Non-pigmented ciliary epithelial cell (primary cell): ENCODE results near the gene PDGFRA.
"Not testable (repeated sequence)": the region's sequence is repeated elsewhere in the genome, so short reads cannot be mapped to it uniquely, and the experiment has no call there.

ENCODE experiments used
- DNase-seq: peaks from one replicate; pipeline ENCODE4 v3.0.0-alpha.2; 2010; ENCODE audit warnings: low read depth

The PDGFRA gene

DNA sequence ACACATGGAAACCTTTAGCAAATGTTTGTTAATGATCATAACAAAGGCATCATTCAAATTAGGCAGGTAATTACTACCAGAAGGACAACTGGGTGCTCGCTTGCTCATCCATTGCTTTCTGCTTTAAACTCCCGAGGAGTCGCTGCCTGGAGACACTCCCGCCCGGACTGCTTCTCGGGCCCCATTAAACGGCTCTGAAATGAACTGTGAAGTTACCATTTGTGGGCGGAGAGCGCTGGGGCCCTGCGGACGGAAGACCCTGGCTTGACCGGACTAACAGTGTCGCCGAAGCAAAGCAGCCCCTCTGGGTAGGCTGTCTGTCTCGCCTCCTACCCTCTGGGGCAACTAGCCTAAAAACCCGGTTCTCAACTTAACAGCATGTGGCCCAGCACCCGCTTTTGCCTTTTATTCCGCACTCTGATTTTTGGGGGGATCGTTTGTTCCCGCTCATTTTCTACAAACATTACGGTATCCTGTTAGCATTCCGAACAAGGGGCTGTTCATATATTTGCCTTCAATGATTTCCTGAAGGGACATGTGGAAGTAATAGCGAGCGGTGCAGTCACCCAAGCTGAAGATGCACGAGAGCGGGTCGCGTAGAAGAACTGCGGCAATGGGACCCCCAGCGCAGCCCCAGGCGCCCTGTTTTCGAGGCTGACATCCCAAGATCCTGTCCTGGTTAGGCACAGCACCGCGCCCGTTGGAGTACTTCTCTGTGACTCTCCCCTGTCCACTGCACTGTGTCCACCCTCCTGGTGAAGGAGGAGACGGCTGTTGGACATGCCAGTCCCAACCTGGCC is 1.6 kb upstream of the PDGFRA start:
- DNase-seq: no peak

DNA sequence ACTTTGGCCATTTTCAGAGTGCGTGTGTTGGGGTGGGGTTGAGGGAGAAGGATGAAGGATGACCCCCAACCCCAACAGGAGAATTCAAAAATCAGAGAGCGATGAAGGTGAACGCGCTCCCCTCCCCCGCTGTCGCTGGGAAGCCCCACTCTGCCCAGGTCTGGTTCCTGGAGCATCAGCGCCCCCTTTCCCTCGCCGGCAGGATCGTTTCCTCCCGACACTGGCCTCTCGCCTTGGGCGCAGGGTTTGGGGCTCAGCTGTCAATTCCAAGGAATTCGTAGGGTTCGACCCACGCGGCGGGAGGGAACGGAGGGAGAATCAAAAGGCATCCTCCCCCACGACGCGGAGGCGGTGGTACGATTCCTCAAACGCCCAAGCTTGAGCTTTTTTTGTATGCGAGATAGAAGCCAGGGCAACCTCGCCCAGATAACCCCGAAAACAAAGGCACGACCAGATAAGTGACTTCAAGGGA is 1.0 kb upstream of the PDGFRA start:
- no peak for DNase-seq

DNA sequence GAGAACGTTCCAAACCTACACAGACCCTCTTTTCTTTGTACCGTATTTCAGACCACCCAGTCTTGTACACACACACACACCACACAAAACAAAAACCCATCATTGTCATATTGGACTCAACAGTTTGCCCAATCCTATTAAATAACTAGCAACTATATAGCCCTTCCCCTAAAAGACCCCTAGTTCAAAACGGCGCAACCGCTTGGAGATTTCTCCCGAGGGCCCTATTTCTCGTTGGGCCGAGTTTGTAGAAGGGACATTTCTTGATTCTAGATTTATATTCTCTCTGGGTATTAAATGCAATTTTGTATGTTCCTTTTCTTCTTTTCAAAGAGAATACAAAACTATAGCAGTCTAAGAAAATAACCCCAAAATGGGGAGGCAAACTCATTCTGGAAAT is 547 bp upstream of the PDGFRA start:
- no peak for DNase-seq

DNA sequence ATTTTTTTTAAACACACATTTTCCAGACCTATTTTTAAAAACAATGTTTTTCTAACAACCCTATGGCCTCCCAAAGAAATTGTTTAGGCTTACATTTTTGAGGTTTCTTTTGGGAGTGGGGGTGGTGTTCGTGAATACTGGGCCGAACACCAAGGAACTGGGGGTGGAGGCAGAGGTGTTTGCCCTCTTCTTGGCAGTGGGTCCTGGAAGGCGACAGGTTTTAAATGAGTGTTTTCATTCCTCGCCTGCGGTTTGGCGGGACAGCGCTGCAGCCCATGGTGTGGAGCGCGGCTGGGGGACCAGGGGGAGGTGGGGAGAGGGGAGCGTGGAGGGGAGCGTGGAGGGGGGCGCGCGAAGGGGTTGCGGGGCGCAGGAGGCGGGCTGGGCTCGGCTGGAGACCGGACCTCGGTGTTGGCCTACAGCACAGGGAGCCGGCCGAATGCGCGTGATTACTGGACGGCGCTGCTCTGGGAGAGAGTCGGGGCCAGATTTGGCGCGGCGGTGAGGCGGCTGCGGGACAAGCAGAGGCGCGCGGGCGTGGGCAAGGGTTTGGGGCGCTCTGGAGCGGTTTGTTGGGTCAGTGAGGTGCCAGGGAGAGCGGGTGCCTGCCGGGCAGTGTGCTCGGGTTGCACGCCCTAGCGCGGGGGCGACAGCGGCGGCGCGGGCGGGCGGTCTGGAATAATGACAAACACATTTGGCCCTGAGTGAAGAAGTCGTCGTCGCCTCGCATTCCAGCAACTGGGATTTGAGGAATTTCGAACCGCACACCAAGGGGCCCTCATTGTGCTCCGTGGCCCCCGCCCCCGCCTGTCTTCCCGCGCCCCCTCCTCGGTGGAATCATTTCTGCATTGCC is 764 bp downstream of the PDGFRA start:
- DNase-seq: no peak

- no peak for DNase-seq
These were observed 1.7 kb downstream of the PDGFRA start for GRCh38 chr4:54230484-54231418.

DNA sequence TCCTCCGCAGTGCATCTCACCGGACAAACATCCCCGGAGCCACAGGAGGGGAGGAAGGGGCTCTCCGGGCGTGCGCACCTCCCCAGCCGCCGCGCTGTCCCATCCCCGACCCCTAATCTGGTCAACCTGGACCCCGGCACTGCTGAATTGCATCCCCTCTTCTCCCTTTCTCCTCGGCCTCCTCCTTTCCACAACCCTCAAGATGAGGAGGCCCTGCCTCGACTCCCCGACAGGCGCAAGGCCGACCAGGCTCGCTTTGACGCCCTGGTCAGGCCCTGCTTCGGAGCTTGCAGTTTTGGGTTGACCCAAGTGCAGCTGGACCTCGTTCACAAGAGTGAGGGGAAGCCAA is 2.3 kb downstream of the PDGFRA start:
- no peak for DNase-seq

- DNase-seq: no peak
These were observed 2.9 kb downstream of the PDGFRA start for GRCh38 chr4:54231768-54232688.

- no peak for DNase-seq
These were observed 4.2 kb downstream of the PDGFRA start for GRCh38 chr4:54233277-54233696.

DNA sequence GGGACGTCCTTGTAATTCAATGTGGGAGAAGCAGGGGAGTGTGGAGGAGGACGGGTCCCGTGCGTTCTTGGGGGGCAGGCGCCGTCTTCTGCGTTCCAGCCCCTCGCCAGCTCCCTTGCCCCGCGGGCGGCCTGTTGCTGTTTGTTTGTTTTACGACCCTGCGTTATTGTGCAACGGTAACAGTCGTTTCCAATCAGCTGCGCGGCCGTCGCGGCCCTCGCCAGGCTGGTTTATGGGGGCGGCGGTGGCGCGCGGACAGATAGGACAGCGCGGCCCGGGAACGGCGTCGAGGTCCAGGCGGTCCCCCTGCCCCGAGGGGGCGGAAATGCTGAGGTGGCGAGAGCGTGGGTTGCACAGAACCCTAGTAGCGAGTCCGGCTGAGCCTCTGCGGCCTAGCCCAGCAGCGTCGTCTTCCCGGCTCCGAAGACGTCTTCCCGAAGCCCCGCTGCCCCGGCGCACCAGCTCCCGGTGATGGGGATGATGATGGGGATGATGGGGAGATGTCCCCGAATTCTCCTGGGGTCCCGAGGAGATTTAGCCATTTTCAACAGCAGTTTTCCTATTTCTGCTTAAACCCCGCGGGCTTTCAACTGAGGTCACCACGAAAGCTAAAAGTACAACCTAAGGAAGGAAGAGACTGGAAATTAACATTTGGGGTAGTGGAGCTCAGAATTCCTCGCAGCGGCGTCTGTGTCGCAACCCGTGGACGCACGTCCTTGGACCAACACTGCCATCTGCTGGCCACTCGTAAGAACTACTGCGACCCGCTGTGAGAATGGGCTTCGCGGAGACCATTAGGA is 4.8 kb downstream of the PDGFRA start:
- no peak for DNase-seq

DNA sequence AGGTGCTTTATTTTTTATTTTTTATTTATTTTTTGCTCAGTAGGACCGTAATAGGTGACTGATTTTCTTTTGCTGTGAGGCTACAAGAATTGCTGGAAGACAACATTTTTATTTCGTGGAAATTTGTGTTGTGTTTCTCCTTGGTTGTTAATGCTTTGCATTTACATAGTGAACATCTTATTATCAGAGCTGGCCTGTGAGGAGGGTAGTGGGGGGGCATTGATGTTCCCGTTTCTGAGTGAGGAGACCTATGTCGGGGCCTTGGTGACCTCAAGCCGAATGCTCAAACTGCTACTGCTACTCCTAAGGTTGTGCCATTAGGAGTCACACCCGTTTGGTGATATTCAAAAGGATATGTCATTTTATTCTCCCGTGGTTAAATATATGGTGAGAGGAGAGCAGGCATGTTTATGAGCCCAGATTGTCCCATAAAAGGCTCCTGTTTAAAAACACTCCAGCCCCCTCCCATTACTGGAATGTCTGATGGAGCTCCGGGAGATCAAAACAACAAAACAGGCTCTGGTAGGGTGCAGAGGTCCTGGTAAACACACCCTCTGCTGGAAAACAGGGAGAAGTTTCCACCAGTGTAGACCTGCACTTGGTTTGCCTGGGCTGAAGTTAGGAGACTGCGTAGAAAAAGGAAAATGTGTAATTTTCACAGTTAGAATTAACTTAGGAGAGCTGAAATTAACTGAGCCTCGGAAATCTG is 5.6 kb downstream of the PDGFRA start:
- DNase-seq: no peak

DNA sequence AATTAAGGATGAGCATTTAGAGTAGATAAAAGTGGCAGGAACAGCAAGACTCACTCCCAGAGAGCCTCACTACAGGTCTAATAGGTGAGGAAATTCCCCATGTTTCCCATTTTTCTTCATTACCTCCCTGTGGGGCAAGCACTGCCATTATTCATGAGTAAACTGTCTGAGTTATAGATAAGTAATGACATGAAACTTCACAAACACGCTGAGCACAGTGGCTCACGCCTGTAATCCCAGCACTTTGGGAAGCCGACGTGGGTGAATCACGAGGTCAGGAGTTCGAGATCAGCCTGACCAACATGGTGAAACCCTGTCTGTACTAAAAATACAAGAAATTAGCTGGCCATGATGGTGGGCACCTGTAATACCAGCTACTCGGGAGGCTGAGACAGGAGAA is 7.2 kb downstream of the PDGFRA start:
- not testable (repeated sequence) for DNase-seq

DNA sequence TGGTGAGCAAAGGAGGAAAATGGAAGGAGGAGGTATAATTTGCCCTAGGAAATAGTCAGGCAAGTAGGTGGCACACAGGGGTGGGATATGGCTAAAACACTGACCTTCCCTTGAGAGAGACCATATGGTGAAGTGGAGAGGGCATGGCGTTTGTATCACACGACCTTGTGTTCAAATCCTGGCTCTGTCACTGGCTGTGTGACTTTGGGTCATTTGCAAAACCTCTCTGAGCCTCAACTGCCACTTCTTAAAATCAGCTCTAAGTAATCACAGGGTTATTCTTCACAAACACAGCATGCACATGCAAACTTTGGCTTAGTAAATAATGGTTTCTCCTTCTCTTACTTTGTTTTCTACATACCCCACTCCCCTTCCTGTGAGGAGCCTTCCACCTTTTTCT is 8.7 kb downstream of the PDGFRA start:
- DNase-seq: no peak

DNA sequence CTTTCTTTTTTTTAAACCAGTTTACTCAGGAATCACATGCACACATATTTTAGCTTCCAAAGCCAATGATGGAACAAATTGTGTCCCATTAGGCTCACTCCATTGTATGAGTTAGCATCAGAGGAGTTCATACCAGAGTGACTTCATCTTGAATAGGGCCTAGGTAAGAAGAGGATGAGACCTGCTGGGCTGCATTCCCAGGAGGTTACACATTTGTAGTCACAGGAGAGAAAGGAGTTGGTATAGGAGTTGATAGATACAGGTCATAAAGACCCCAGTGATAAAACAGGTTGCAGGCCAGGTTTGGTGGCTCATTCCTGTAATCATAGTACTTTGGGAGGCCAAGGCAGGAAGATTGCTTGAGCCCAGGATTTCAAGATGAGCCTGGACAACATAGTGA is 9.3 kb downstream of the PDGFRA start:
- DNase-seq: no peak

GRCh38 chr4:54241268-54241823 is 12.3 kb downstream of the PDGFRA start:
- not testable (repeated sequence) for DNase-seq

DNA sequence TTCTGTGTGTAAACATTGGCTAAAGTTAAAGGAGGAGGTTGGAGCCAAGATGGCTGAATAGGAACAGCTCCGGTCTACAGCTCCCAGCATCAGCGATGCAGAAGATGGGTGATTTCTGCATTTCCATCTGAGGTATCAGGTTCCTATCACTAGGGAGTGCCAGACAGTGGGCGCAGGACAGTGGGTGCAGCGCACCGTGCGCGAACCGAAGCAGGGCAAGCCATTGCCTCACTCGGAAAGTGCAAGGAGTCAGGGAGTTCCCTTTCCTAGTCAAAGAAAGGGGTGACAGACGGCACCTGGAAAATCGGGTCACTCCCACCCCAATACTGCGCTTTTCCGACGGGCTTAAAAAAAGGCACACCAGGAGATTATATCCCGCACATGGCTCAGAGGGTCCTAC is 14.4 kb downstream of the PDGFRA start:
- DNase-seq: not testable (repeated sequence)

DNA sequence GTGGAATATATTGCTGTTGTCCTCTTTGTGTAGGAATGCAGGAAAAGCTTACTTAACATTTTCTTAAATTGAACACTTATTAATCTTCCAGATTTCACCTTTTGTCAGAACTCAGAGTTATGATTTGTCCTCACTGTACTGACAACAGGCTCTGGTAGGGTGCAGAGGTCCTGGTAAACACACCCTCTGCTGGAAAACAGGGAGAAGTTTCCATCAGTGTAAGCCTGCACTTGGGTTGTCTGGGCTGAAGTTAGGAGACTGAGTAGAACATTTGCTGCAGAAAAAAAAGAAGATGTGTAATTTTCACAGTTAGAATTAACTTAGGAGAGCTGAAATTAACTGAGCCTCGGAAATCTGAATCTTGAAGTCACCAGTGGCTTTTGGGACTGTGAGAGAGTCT is 23.2 kb downstream of the PDGFRA start:
- DNase-seq: not testable (repeated sequence)

- DNase-seq: no peak
These were observed 25.2 kb downstream of the PDGFRA start for GRCh38 chr4:54254116-54254914.

DNA sequence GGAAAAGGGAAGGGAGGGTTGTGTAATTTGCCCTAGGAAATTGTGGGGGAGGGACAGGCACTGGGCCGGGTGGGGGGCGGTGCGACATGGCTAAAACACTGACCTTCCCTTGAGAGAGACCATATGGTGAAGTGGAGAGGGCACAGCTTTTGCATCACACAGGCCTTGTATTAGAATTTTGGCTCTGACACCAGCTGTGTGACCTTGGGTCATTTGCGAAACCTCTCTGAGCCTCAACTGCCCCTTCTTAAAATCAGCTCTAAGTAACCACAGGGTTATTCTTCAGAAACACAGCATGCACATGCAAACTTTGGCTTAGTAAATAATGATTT is 25.8 kb downstream of the PDGFRA start:
- DNase-seq: no peak

GRCh38 chr4:54255881-54256280 is 26.8 kb downstream of the PDGFRA start:
- DNase-seq: no peak
